H9 (cell line): ENCODE measurements around the gene NDE1. TPM values are rescaled to one million over a fixed set of nuclear protein-coding genes. Genes with fewer than 3 reads are reported as not detected.

ENCODE experiments used
- DNase-seq: peaks from one replicate; pipeline ENCODE4 v3.0.0-alpha.2; 2017
- H2AFZ ChIP-seq: one replicate; pipeline ENCODE4 v1.6.1; 2013; ENCODE audit warnings: mild to moderate bottlenecking, low read length, control low read depth, moderate library complexity
- H2AK5ac ChIP-seq: 2 replicates; pipeline ENCODE4 v1.6.1; 2013; ENCODE audit warnings: low read length, control low read depth, mixed read lengths; ENCODE audit not compliant: insufficient read length
- H2BK120ac ChIP-seq: one replicate; pipeline ENCODE4 v1.6.1; 2013; ENCODE audit warnings: low read depth, mild to moderate bottlenecking, low read length, control low read depth, inconsistent platforms; ENCODE audit not compliant: poor library complexity, severe bottlenecking
- H2BK12ac ChIP-seq: 2 replicates; pipeline ENCODE4 v1.6.1; 2013; ENCODE audit warnings: low read length, control low read depth, mixed read lengths, low read depth; ENCODE audit not compliant: insufficient read length
- H2BK15ac ChIP-seq: 2 replicates; pipeline ENCODE4 v1.6.1; 2013; ENCODE audit warnings: low read depth, low read length, control low read depth
- H2BK20ac ChIP-seq: one replicate; pipeline ENCODE4 v1.6.1; 2013; ENCODE audit warnings: low read depth, mild to moderate bottlenecking, low read length, control low read depth, inconsistent platforms; ENCODE audit not compliant: poor library complexity, severe bottlenecking
- H2BK5ac ChIP-seq: 2 replicates; pipeline ENCODE4 v1.6.1; 2013; ENCODE audit warnings: low read length, control low read depth, mixed read lengths; ENCODE audit not compliant: insufficient read length
- H3K14ac ChIP-seq: 2 replicates; pipeline ENCODE4 v1.6.1; 2013; ENCODE audit warnings: low read length, control low read depth; ENCODE audit not compliant: insufficient read depth
- H3K18ac ChIP-seq: 2 replicates; pipeline ENCODE4 v1.6.1; 2013; ENCODE audit warnings: low read depth, mild to moderate bottlenecking, mixed read lengths, low read length, control low read depth; ENCODE audit not compliant: insufficient read length
- H3K23ac ChIP-seq: 2 replicates; pipeline ENCODE4 v1.6.1; 2013; ENCODE audit warnings: low read length, control low read depth, mixed read lengths, low read depth; ENCODE audit not compliant: insufficient read length
- H3K23me2 ChIP-seq: 2 replicates; pipeline ENCODE4 v1.6.1; 2013; ENCODE audit warnings: low read depth, mild to moderate bottlenecking, mixed read lengths, low read length, control low read depth; ENCODE audit not compliant: insufficient read length, poor library complexity, severe bottlenecking
- H3K27ac ChIP-seq: 2 replicates; pipeline ENCODE4 v1.5.1; 2013; ENCODE audit warnings: low read length, control low read depth, mixed read lengths, low read depth; ENCODE audit not compliant: insufficient read length
- H3K27me3 ChIP-seq: 2 replicates; pipeline ENCODE4 v1.6.1; 2013; ENCODE audit warnings: low read length, control low read depth, inconsistent platforms; ENCODE audit not compliant: insufficient read depth
- H3K4ac ChIP-seq: 2 replicates; pipeline ENCODE4 v1.6.1; 2013; ENCODE audit warnings: low read depth, mild to moderate bottlenecking, control low read depth, inconsistent platforms, low read length, moderate library complexity
- H3K4me1 ChIP-seq: 2 replicates; pipeline ENCODE4 v1.6.1; 2013; ENCODE audit warnings: low read length, control low read depth, inconsistent platforms; ENCODE audit not compliant: insufficient read depth
- H3K4me2 ChIP-seq: 2 replicates; pipeline ENCODE4 v1.6.1; 2013; ENCODE audit warnings: low read length, control low read depth, mixed read lengths; ENCODE audit not compliant: insufficient read length, insufficient read depth
- H3K56ac ChIP-seq: 2 replicates; pipeline ENCODE4 v1.6.1; 2013; ENCODE audit warnings: low read depth, mild to moderate bottlenecking, mixed read lengths, low read length, control low read depth; ENCODE audit not compliant: insufficient read length
- H3K79me1 ChIP-seq: 2 replicates; pipeline ENCODE4 v1.6.1; 2013; ENCODE audit warnings: low read depth, mild to moderate bottlenecking, moderate library complexity, low read length, control low read depth, inconsistent platforms; ENCODE audit not compliant: insufficient read depth, poor library complexity, severe bottlenecking
- H3K79me2 ChIP-seq: 2 replicates; pipeline ENCODE4 v1.6.1; 2013; ENCODE audit warnings: low read length, control low read depth, inconsistent platforms; ENCODE audit not compliant: insufficient read depth
- H3K9ac ChIP-seq: 2 replicates; pipeline ENCODE4 v1.6.1; 2013; ENCODE audit warnings: low read length, control low read depth, mixed read lengths; ENCODE audit not compliant: insufficient read length; ENCODE audit errors: extremely low read depth
- H3K9me3 ChIP-seq: one replicate; pipeline ENCODE4 v1.6.1; 2013; ENCODE audit warnings: low read depth, low read length, inconsistent platforms; ENCODE audit not compliant: control insufficient read depth
- H3T11ph ChIP-seq: one replicate; pipeline ENCODE4 v1.6.1; 2013; ENCODE audit warnings: mild to moderate bottlenecking, low read length, control low read depth, inconsistent platforms
- H4K20me1 ChIP-seq: one replicate; pipeline ENCODE4 v1.6.1; 2013; ENCODE audit not compliant: control insufficient read depth, insufficient read length, insufficient read depth
- H4K5ac ChIP-seq: 2 replicates; pipeline ENCODE4 v1.6.1; 2013; ENCODE audit warnings: low read depth, mild to moderate bottlenecking, mixed read lengths, low read length, control low read depth; ENCODE audit not compliant: insufficient read length
- H4K8ac ChIP-seq: replicated peaks from 2 replicates; pipeline ENCODE4 v1.6.1; 2013; ENCODE audit warnings: low read length, control low read depth, mixed read lengths, low read depth; ENCODE audit not compliant: insufficient read length
- H4K91ac ChIP-seq: 2 replicates; pipeline ENCODE4 v1.6.1; 2013; ENCODE audit warnings: low read depth, mild to moderate bottlenecking, moderate library complexity, mixed read lengths, low read length, control low read depth; ENCODE audit not compliant: insufficient read length
- H3K27ac Mint-ChIP-seq, 3 experiments: 2 replicates in 2 of 3; 3 replicates in 1 of 3; pipeline ENCODE4 v1.8.0; 2020 to 2021; ENCODE audit warnings: mixed read lengths in 3 of 3, mild to moderate bottlenecking in 1 of 3, moderate library complexity in 1 of 3
- H3K27me3 Mint-ChIP-seq: 2 replicates; pipeline ENCODE4 v1.8.0; 2021; ENCODE audit warnings: low read depth, mild to moderate bottlenecking, moderate library complexity, mixed read lengths
- H3K36me3 Mint-ChIP-seq, 3 experiments: 2 replicates in 2 of 3; 3 replicates in 1 of 3; pipeline ENCODE4 v1.8.0; 2020 to 2021; ENCODE audit warnings: low read depth in 3 of 3, mixed read lengths in 3 of 3; ENCODE audit not compliant: insufficient read depth in 1 of 3
- H3K4me1 Mint-ChIP-seq, 2 experiments: 2 replicates each; pipeline ENCODE4 v1.8.0; 2020; ENCODE audit warnings: mixed read lengths in 2 of 2
- H3K4me3 Mint-ChIP-seq, 2 experiments: 2 replicates in 1 of 2; 3 replicates in 1 of 2; pipeline ENCODE4 v1.8.0; 2020 to 2021; ENCODE audit warnings: mild to moderate bottlenecking in 2 of 2, mixed read lengths in 2 of 2, moderate library complexity in 1 of 2
- H3K9me3 Mint-ChIP-seq, 2 experiments: 2 replicates in 1 of 2; 3 replicates in 1 of 2; pipeline ENCODE4 v1.8.0; 2020; ENCODE audit warnings: mild to moderate bottlenecking in 2 of 2, mixed read lengths in 2 of 2, moderate library complexity in 1 of 2
- CTCF ChIP-seq: fragments of 200-600 bp; sonication (generic); conservative IDR thresholded peaks from 3 replicates; pipeline ENCODE4 v1.8.0; 2021; ENCODE audit warnings: antibody characterized with exemption, mild to moderate bottlenecking
- whole genome bisulfite sequencing: extraction: QIAGEN DNeasy Blood & Tissue Kit; methylation state at CpG from one replicate; pipeline ENCODE4 v1.1.7; 2013; ENCODE audit warnings: missing lambda C conversion rate, low lambda C conversion rate, mixed read lengths; ENCODE audit not compliant: insufficient read length; ENCODE audit errors: extremely low coverage; 5-methylcytosine and 5-hydroxymethylcytosine counted together
- total RNA-seq: library from RNA; stranded (reverse); gene quantifications from 2 replicates; pipeline ENCODE4 v1.2.1, GENCODE V29; 2021

The NDE1 gene
- total RNA-seq, 1 experiment from 2014 or later, result 49.6 TPM

DNA sequence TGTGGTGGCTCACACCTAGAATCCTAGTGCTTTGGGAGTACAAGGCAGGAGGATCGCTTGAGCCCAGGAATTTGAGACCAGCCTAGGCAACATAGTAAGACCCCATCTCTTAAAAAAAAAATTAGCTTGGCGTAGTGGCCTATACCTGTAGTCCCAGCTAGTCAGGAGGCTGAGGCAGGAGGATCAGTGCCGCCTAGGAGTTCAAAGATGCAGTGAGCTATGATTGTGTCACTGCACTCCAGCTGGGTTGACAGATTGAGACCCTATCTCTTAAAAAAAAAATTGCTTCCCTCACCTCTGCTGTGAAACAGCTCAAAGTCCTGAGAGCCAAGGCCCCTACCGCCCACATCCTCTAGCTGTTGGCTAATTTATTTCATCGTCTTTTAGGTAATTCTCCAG lies 10.2 kb downstream of the NDE1 start:
- Histone ChIP-seq H2BK15ac (no peak overlapping the region), H4K5ac (no peak overlapping the region), H3K9me3 (no peaks in the 10 kb centered on the region), H3K23me2 (no peaks in the 10 kb centered on the region), H2AK5ac (no peak overlapping the region), H3K4me2 (no peak overlapping the region), H3K79me2 (no peaks in the 10 kb centered on the region; the same call in 1 of the 2 replicates), H3K27me3 (no peaks in the 10 kb centered on the region), H3K18ac (no peak overlapping the region), H2BK120ac (no peak overlapping the region), H4K20me1 (no peaks in the 10 kb centered on the region), H3K56ac (no peak overlapping the region), H2BK5ac (no peak overlapping the region), H3T11ph (no peak overlapping the region), H3K9ac (no peak overlapping the region), H2AFZ (no peak overlapping the region), H3K4ac (no peak overlapping the region), H3K14ac (no peak overlapping the region), H2BK12ac (no peak overlapping the region), H3K79me1 (peaks cover 3% of the 10 kb centered on the region), H4K91ac (no peak overlapping the region), H3K4me1 (no peaks in the 10 kb centered on the region), H4K8ac (no peak overlapping the region), H3K23ac (no peak overlapping the region), H2BK20ac (no peak overlapping the region), H3K27ac (no peak overlapping the region)
- TF ChIP-seq CTCF, result no peak
- peaks cover 0 to 3% of the 10 kb centered on the region in 2 experiments; a peak in 1 of 4 replicates for H3K4me1 Mint-ChIP-seq
- H3K36me3 Mint-ChIP-seq, result peaks cover 4 to 18% (median 15%) of the 10 kb centered on the region in 3 experiments; a peak in 6 of 7 replicates
- no peak for DNase-seq
- peak overlapping the region in 2 of 3 experiments; percentile 46 to 50; a peak in 5 of 7 replicates for H3K27ac Mint-ChIP-seq
- WGBS, result no CpG with 5 or more reads among the region's 5 CpGs
- H3K9me3 Mint-ChIP-seq, result no peaks in the 10 kb centered on the region
- no peaks in the 10 kb centered on the region; the same call in 1 of the 2 replicates for H3K27me3 Mint-ChIP-seq
- H3K4me3 Mint-ChIP-seq, result no peak overlapping the region
